Fibroblast of skin of left biceps (primary cell): ENCODE results near the gene TEX9.
A peak's percentile ranks its signal among the peaks of the same experiment; 100 is the strongest.

Experiments
- DNase-seq, 2 experiments: peaks; one replicate each; pipeline ENCODE4 v3.0.0-alpha.2; 2013; ENCODE audit warnings: low read depth in 2 of 2

TEX9 gene

DNA sequence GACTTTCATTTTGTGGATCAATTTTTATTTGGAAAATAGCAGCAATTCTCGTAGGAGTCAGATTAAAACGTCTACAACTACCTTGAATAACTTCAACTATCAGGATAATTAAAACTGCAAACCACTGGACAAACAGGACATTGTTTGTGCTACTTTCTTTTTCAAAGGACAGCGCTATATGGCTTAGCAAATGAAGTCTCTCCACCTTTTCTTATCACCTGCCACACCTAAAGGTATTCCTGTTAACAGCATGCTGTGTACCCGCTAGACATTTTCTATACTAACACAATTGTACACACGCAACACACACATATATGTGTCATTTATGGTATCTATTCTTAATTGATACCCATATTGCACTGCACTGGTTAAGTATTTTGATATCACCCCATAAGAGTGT lies 80.5 kb downstream of the TEX9 start:
- no peak for DNase-seq

DNA sequence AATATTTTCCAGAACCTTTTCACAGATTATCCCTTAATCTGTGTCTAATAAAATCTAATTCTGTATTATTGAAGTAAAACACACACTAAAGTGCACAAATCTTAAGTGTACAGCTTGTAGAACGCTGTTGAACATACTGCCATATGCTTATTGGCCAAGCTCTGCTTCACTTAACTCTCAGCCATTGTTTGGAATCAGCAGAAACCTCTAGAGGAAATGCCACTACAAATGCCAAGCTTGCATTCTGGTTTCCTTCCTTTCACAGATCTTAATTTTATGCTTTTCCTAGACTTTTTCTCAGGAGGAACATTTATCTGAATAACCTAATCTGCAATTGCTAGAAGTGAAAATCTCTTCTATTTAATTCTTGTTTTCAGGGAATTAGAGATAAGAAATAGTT lies 89.6 kb downstream of the TEX9 start:
- no peak for DNase-seq

DNA sequence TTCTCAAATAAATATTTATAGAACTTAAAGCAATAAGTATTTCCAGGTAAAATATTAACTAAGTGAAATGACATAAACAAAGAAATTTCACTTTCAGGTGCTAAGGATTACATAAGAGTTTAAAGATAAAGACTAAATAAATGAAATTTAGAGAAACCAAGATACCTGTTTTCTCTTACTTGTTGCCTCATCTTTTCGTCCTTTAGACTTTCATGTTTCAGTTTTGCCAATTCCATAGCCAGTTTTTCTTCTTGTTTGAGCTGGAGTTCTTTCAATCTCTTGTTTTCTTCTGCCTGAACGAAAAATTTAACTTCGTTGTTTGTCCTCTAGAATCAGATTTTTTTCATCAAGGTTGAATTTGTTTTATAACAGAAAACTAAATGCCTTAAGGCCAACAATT lies 91.0 kb downstream of the TEX9 start:
- DNase-seq, result no peak

DNA sequence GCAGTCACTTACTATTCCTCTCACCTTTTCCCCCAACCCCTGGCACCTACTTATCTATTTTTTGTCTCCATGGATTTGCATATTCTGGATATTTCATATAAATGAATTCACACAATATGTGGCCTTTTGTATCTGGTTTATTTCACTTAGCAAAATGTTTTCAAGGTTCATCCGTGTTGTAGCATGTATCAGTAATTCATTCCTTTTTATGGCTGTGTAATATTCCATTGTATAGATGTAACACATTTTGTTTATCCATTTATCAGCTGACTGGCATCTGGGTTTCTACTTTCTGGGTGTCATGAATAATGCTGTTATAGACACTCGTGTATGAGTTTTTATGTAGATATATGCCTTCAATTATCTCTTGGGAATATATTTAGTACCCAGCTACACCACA lies 93.9 kb downstream of the TEX9 start:
- no peak for DNase-seq

DNA sequence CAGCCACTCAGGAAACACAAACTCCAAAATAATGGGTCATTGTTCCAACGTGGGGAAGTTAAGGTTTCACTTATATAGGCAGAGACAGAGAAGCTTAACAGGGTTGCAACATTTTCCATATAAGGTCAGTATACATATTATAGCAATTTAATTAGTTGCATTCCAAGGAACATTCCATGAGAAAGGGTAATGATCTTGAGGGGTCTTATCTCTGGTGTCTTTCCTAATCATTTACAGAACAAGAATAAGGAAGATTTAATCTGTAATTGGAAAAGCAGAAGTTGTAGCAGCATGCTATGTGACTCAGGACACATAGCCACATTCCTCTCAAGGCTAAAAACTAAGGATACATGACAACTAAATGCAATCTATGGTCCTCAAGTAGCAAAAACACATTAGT lies 94.8 kb downstream of the TEX9 start:
- DNase-seq, result peak; percentile 42 to 48

DNA sequence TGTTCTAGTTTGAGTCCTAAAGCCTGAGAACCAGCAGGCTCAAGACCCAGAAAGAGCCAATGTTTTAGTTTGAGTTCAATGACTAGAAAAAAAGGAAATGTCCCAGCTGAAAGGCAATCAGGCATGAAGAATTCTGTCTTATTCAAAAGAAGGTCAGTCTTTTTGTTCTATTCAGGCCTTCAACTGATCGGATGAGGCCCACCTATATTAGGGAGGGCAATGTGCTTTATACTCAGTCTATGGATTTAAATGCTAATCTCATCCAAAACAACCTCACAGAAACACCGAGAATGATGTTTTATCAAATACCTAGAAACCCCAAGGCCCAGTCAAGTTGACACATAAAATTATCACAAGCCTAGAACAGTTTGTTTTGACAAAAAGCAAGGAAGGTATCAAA lies 95.7 kb downstream of the TEX9 start:
- DNase-seq, result no peak

DNA sequence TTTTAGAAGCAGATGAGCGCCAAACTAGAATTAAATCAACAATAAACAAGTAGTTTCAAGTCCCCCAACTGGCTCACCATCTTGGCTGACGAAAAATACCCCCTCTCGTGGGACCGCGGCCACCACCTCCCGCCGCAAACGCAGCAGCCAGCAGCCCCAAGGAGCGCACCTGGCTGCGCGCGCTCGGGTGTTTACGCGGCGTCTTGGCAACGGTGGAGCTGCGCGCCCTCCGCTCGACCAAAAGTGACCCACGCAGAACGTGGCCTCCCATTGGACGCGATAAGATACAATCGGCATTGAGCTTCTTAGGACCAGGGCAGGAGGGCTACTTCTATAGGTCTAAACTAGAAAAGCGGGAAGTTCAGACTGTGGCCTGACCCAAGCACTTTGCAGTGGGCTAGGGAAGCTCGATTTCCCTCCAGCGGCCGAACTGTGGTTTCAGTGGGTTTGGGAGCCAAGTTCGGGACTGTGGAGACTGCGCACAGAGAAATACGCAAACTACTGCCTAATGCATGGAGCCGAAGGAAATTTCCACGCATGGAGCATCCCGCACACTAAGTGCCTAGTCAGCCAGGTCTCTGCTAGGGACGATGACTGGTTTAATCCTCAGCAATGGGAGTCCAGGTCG lies 99.8 kb downstream of the TEX9 start, which contains the start of gene MNS1:
MNS1 (minus strand) TSS at position 245 of the 628 bp plus-strand sequence; CDS start at position 80, 165 bp downstream.
- DNase-seq, result peak; percentile 86 to 87

DNA sequence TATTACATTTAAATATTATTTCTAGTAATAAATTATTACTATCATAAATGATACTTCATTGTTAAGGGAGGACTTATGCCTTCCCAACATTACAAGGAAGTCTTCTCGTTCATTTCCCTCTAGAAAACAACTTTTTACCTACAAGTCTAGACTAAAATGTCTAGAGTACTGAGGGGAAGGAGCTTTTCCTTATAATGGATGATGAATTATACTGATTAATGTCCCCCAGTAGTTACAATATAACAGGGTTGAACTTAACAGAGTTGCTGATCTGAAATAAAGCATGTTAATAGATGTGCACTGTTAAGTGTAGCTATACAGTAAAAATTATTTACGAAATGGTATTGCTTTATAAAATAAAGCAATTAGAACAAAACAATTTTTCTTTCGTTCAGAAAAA lies 102.4 kb downstream of the TEX9 start:
- no peak for DNase-seq

DNA sequence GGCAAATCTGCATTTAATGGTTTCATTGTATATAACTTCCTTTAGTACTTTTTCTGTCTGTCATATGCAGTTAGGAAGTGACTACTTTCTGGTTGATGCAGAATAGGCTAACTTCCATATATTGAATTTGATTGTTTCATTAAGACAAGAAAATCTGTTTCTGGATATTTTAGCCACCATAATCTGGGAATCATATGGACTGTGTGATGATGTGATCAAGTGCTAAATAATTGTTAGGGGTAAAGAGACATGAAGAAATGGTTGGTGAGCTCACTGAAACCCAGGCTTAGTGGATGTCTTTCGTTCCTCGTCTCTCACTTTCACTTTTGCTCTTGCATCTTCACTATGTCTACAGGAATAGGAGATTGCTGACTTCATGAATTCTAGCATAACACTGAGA lies 103.2 kb downstream of the TEX9 start:
- no peak for DNase-seq

DNA sequence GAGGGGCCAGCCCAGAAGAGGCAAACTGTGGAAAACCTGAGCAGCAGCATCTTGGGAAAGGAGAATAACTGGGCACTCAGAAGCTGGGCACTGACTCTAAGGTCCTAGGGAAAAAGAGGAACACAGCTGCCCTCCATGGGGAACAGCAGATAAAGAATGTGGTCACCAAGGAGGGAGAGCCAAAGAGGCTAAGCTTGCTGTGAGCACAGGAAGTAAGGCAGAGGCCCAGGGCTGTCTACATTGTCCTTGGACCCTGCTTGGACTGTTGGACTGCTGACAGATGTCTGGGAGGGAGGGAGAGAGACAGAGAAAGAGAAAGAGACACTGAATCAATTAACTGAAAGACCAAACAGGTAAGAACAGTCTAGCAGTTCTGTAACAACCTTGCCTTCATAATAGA lies 104.3 kb downstream of the TEX9 start:
- DNase-seq, result no peak

DNA sequence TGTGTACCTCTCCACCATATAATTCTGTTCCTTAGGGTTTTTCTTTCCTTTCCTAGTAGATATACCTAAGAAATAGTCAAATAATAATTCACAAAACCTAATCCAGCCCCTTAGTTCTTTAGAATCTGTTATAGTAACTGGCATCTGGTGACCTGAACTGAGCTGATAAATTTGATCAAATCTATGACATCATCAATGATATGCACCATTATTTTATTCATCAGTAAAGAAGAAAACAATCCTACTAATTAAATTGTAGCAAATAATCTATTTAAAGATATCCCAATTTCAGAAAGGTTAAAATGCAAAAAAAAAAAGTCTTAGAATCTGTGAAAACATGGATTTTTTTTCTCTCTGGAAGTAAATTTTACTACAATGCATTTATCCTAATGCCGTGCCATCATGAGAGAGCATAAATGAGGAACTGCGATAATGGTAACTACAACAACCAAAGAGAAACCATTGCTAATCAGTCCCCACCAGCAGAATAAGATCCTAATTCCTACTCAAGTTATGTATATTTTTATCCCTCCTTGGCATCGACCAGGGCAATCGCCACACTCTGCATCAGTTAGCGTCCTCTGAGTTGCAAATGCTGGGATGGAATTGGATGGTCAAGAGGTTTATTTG lies 106.3 kb downstream of the TEX9 start:
- DNase-seq, result no peak

DNA sequence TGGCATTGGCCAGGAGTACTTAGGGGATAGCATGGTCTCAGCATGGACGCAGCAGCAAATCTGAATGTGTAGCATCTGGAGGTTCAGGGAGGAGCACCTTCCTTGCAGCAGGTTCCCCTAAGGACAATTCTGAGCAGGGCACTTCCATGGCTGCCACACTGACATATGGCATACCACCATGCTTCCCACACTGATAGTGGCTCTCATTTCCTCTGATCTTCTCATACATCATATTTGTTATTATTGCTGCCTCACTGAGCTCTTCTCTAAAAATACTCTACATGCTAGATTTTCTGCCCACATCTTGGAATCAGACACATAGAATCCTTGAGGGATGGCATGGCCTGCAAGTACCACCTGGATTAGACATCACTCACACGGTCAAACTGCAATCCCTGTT lies 107.1 kb downstream of the TEX9 start:
- DNase-seq, result no peak

DNA sequence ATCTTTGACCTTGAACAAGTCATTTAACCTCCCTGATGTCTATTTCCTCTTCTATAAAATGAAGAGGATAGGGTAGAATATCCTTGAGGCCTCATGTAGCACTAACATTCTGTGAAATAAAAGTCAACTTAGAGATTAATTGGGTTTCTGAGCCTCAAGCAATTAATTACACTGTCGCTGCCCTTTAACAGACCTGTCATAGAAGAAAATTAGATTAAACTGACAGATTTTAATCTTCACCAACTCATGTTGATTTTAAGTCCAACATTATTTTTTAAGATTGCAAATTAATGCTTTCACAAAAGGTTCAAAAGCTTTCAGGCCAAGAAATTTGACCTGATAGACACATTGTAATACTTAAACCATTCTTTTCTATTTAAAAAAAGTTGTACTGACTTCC lies 107.8 kb downstream of the TEX9 start:
- no peak for DNase-seq

DNA sequence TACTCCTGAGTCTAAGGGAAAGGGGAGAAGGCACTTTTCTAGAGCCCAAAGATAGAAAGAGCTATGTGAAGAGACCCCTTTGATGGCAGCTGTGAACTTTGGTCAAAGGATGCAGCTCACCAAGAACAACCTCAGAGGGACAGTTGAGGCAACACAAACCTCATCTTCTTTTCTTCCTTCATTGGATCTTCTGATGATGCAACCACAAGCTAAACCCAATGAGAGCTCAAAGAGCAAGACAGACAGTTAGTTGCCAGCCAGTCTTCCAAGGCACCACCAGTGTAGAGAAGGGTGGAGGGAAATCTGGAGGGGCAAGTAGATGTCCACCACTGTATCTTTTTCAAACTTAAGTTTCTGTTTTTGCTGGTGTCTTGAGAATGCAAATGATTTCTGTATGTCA lies 110.1 kb downstream of the TEX9 start:
- DNase-seq, result no peak
